GM06990 (cell line): Measurements from ENCODE around the gene ACOT13.
"Not testable (repeated sequence)": the region's sequence is repeated elsewhere in the genome, so short reads cannot be mapped to it uniquely, and the experiment has no call there.

ENCODE experiments used
- DNase-seq: peaks from one replicate; pipeline ENCODE4 v3.0.0-alpha.2; 2011; ENCODE audit not compliant: insufficient read length; ENCODE audit errors: extremely low read depth
- H3K27me3 ChIP-seq: replicated peaks from 2 replicates; pipeline ENCODE4 v1.6.0; 2011; ENCODE audit warnings: low read length; ENCODE audit not compliant: control insufficient read depth, insufficient read depth
- H3K36me3 ChIP-seq: 2 replicates; pipeline ENCODE4 v1.5.1; 2011; ENCODE audit warnings: low read length; ENCODE audit not compliant: control insufficient read depth, insufficient read depth
- H3K4me3 ChIP-seq: replicated peaks from 2 replicates; pipeline ENCODE4 v1.5.1; 2011; ENCODE audit warnings: low read depth, mild to moderate bottlenecking, control low read depth, low read length
- TF ChIP-seq, protein P1 (sequence below): IDR thresholded peaks from 2 replicates; pipeline ENCODE4 v1.5.1; 2011; ENCODE audit warnings: low read length, control low read depth, mild to moderate bottlenecking, inconsistent platforms; ENCODE audit not compliant: insufficient read depth, poor library complexity, severe bottlenecking

Gene ACOT13

DNA sequence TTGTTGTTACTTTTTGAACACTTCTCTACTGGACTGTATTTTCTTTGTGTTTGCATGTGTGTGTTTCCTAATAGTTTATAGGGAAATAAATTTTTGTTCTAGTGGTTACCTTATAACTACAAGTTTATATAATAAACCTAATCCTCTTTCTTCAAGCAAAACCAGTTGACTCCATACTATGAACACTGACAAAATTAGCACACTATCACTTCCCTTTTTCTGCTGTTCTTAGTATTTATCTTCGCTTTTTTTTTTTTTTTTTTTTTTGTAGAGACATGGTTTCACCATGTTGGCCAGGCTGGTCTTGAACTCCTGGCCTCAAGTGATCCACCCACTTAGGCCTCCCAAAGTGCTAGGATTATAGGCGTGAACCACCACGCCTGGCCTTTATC, 77.1 kb downstream of the ACOT13 start:
- no peak overlapping the region for H3K4me3 ChIP-seq
- peak; percentile 32 for DNase-seq
- TF ChIP-seq, protein P1, sequence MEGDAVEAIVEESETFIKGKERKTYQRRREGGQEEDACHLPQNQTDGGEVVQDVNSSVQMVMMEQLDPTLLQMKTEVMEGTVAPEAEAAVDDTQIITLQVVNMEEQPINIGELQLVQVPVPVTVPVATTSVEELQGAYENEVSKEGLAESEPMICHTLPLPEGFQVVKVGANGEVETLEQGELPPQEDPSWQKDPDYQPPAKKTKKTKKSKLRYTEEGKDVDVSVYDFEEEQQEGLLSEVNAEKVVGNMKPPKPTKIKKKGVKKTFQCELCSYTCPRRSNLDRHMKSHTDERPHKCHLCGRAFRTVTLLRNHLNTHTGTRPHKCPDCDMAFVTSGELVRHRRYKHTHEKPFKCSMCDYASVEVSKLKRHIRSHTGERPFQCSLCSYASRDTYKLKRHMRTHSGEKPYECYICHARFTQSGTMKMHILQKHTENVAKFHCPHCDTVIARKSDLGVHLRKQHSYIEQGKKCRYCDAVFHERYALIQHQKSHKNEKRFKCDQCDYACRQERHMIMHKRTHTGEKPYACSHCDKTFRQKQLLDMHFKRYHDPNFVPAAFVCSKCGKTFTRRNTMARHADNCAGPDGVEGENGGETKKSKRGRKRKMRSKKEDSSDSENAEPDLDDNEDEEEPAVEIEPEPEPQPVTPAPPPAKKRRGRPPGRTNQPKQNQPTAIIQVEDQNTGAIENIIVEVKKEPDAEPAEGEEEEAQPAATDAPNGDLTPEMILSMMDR: no peak
- no peaks in the 10 kb centered on the region for H3K27me3 ChIP-seq
- no peaks in the 10 kb centered on the region for H3K36me3 ChIP-seq

DNA sequence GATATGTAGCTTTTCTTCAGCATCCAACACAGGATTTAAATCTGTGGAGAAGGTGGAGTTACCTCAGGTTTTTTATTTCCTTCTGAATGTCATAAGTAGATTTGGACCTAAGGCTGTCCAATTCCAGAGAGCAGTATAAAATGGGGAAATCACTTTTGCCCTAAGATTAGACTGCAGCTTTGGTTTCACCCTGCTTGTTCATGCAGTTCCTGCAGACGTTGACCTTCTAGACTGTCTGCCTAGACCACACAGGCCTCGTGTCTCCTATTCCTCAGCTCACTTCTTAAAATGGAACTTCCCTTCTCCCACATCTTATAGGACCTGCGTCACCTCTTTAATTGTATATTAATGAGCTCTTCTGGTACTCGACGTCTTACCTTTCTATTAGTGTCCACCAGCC, 78.0 kb downstream of the ACOT13 start:
- no peak overlapping the region for H3K4me3 ChIP-seq
- H3K27me3 ChIP-seq: no peaks in the 10 kb centered on the region
- DNase-seq: no peak
- no peaks in the 10 kb centered on the region for H3K36me3 ChIP-seq
- TF ChIP-seq, protein P1: no peak

DNA sequence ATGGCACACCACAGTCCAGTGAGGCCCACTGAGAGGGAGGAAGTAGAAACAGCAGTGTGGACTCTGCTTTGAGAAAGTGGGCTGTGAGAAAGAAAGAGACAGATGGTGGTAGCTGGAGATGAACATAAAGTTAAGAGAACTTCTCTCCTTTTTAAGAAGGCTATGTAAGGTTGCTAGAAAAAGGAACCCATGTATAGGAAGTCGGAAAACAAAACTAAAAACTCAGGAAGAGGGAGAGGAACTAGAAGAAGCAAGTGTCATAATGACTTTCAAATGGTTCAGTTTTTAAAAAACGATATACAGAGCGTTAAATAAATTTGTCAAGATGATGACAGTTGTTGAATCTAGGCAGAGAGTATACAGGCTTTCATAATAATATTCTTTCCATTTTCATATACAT, 82.4 kb downstream of the ACOT13 start:
- H3K36me3 ChIP-seq: no peaks in the 10 kb centered on the region
- no peak overlapping the region for H3K4me3 ChIP-seq
- H3K27me3 ChIP-seq: no peaks in the 10 kb centered on the region
- DNase-seq: no peak
- TF ChIP-seq, protein P1: no peak

DNA sequence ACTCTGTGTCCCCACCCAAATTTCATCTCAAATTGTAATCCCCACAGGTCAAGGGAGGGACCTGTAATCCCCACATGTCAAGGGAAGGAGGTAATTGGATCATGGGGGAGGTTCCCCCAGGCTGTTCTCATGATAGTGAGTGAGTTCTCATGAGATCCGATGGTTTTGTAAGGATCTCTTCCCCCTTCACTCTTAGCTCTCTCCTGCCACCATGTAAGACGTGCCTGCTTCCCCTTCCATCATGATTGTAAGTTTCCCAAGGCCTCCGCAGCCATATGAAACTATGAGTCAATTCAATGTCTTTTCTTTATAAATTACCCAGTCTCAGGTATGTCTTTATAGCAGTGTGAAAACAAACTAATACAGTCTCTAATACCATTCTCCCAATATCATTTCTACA, 84.0 kb downstream of the ACOT13 start:
- not testable (repeated sequence) for DNase-seq, H3K4me3 ChIP-seq, H3K27me3 ChIP-seq, H3K36me3 ChIP-seq

DNA sequence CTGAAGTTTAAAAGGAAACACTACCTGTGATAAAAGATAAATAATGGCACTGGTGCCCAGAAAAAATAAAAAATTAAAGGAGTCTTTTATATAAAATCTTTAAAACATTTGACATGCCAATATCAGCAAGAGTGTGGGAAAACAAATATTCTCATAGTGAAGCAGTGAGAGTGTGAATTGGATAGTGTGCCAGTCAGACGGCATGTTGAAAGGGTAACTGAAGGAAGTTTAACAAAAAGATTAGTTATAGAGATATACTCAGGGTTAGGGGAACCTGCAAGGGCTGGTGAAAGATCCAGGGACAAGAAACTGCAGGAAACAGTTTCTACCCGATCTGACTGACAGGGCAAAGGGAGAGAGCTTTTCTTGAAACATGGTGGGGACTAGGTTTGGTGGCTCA, 85.6 kb downstream of the ACOT13 start:
- Histone ChIP-seq H3K27me3 (no peaks in the 10 kb centered on the region), H3K4me3 (no peak overlapping the region), H3K36me3 (no peaks in the 10 kb centered on the region)
- TF ChIP-seq, protein P1: no peak
- DNase-seq: no peak

DNA sequence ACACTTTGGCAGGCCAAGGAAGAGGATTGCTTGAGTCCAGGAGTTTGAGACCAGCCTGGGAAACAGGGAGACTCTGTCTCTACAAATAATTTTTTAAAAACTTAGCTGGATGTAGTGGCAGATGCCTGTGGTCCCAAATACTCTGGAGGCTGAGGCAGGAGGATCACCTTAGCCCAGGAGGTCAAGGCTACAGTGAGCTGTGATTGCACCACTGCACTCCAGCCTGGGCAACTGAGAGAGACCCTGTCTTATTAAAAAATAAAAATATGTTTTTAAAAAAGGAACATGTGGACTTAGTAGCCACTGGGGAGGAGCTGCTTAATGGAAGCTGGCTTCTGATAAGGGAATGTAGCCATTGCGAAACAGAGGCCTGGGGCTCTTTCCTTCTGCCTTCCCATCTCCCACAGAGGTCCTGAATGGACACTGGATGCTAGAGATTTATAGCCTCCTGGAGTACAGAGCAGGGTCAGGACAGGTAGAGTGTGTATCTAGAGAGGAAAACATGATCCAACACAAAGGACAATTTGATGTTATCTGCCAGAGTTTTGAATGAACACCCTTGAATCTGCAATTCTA, 86.1 kb downstream of the ACOT13 start:
- no peaks in the 10 kb centered on the region for H3K27me3 ChIP-seq
- no peak overlapping the region for H3K4me3 ChIP-seq
- H3K36me3 ChIP-seq: no peaks in the 10 kb centered on the region
- TF ChIP-seq, protein P1: no peak
- DNase-seq: no peak
